ENCODE measurements around the gene REEP2. TPM values are rescaled to one million over a fixed set of nuclear protein-coding genes. Genes with fewer than 3 reads are reported as not detected.
"Not testable (repeated sequence)": the region's sequence is repeated elsewhere in the genome, so short reads cannot be mapped to it uniquely, and the experiment has no call there.

Gene REEP2
- total and polyA plus RNA-seq, 8 donors = 0.41 to 22.6 (median 2.3) TPM

- no peaks in the 10 kb centered on the region for H3K36me3 ChIP-seq
- intact Hi-C loops (cut with DNase I) = no loop called here
- peaks cover 4 to 12% (median 9%) of the 10 kb centered on the region in 3 donors for H3K4me1 ChIP-seq
- DNase-seq (no peak), FAIRE-seq (no peak), ATAC-seq (no peak)
- H3K27ac ChIP-seq = no peak overlapping the region
- 77% methylated on average over 2 of the region's 2 CpGs for WGBS, 2 donors
- H3K27me3 ChIP-seq = no peaks in the 10 kb centered on the region
- no peak for TF ChIP-seq CTCF (IDR thresholded peaks at IDR 0.05)
- H3K4me3 ChIP-seq = no peak overlapping the region
- H3K9me3 ChIP-seq = no peaks in the 10 kb centered on the region
Observed at GRCh38 chr5:138471052-138471361, 32.1 kb downstream of the REEP2 start.

GRCh38 chr5:138472353-138472752 is 33.5 kb downstream of the REEP2 start:
- intact Hi-C loops (cut with DNase I) = no loop called here
- Histone ChIP-seq H3K27ac (no peak overlapping the region), H3K4me3 (no peak overlapping the region), H3K27me3 (no peaks in the 10 kb centered on the region), H3K9me3 (no peaks in the 10 kb centered on the region), H3K4me1 (peaks cover 3 to 5% (median 4%) of the 10 kb centered on the region in 3 donors), H3K36me3 (no peaks in the 10 kb centered on the region)
- DNase-seq (no peak), FAIRE-seq (no peak), ATAC-seq (no peak)
- TF ChIP-seq CTCF (IDR thresholded peaks at IDR 0.05) = no peak
- 31 to 34% methylated on average over 6 of the region's 6 CpGs for WGBS, 2 donors

GRCh38 chr5:138473151-138473550 is 34.3 kb downstream of the REEP2 start:
- H3K4me3 ChIP-seq; H3K4me1 ChIP-seq; H3K27ac ChIP-seq; FAIRE-seq; H3K27me3 ChIP-seq; H3K9me3 ChIP-seq; ATAC-seq; DNase-seq; intact Hi-C loops (cut with DNase I); H3K36me3 ChIP-seq: not testable (repeated sequence)
- WGBS, 2 donors = 93 to 95% methylated on average over 5 of the region's 5 CpGs

GRCh38 chr5:138476918-138477317 is 38.1 kb downstream of the REEP2 start:
- WGBS, 2 donors = 89 to 92% methylated on average over 7 of the region's 7 CpGs
- Histone ChIP-seq H3K27me3 (no peaks in the 10 kb centered on the region), H3K4me1 (no peaks in the 10 kb centered on the region), H3K27ac (no peak overlapping the region), H3K9me3 (no peaks in the 10 kb centered on the region), H3K36me3 (no peaks in the 10 kb centered on the region), H3K4me3 (no peak overlapping the region)
- intact Hi-C loops (cut with DNase I) = no loop called here
- no peak for TF ChIP-seq CTCF (IDR thresholded peaks at IDR 0.05)
- ATAC-seq = no peak
- FAIRE-seq = no peak
- no peak for DNase-seq

GRCh38 chr5:138482638-138483037 is 43.8 kb downstream of the REEP2 start:
- TF ChIP-seq CTCF (IDR thresholded peaks at IDR 0.05) = no peak
- ATAC-seq (peak in 1 of 4 donors; percentile 26), DNase-seq (no peak), FAIRE-seq (no peak)
- Histone ChIP-seq H3K27me3 (no peaks in the 10 kb centered on the region), H3K36me3 (no peaks in the 10 kb centered on the region), H3K9me3 (no peaks in the 10 kb centered on the region), H3K4me1 (no peaks in the 10 kb centered on the region), H3K27ac (no peak overlapping the region), H3K4me3 (no peak overlapping the region)
- intact Hi-C loops (cut with DNase I) = no loop called here
- 71 to 72% methylated on average over 4 of the region's 4 CpGs for WGBS, 2 donors

- FAIRE-seq (no peak), ATAC-seq (no peak), DNase-seq (no peak)
- WGBS, 2 donors = 43 to 47% methylated on average over 5 of the region's 5 CpGs
- intact Hi-C loops (cut with DNase I) = no loop called here
- no peak for TF ChIP-seq CTCF (IDR thresholded peaks at IDR 0.05)
- Histone ChIP-seq H3K9me3 (no peaks in the 10 kb centered on the region), H3K27ac (no peak overlapping the region), H3K4me1 (peaks cover 9 to 24% (median 18%) of the 10 kb centered on the region in 3 donors), H3K4me3 (no peak overlapping the region), H3K36me3 (no peaks in the 10 kb centered on the region), H3K27me3 (no peaks in the 10 kb centered on the region)
Observed at GRCh38 chr5:138488481-138488945, 49.7 kb downstream of the REEP2 start.
